Activated effector memory CD4-positive, alpha-beta T cell treated with Interleukin-2 at 50 U/mL for 16 hours (primary cell): ENCODE data around the gene DNAJB8.

Experiments used
- DNase-seq: peaks from one replicate; pipeline ENCODE4 v3.0.0-alpha.2; 2020

DNAJB8 gene

GRCh38 chr3:128463771-128464170, 2.9 kb downstream of the DNAJB8 start:
- DNase-seq: no peak

GRCh38 chr3:128463354-128463753, 3.3 kb downstream of the DNAJB8 start:
- no peak for DNase-seq

- no peak for DNase-seq
Measured at GRCh38 chr3:128462931-128463330, 3.8 kb downstream of the DNAJB8 start.

GRCh38 chr3:128462341-128462910, 4.3 kb downstream of the DNAJB8 start:
- DNase-seq: no peak

- DNase-seq: no peak
Measured at GRCh38 chr3:128461731-128462130, 5.0 kb downstream of the DNAJB8 start.

GRCh38 chr3:128459461-128459820, 7.2 kb downstream of the DNAJB8 start:
- no peak for DNase-seq

GRCh38 chr3:128458746-128459460, 7.8 kb downstream of the DNAJB8 start:
- no peak for DNase-seq

GRCh38 chr3:128457937-128458336, 8.8 kb downstream of the DNAJB8 start:
- DNase-seq: no peak

GRCh38 chr3:128456776-128457715, 9.6 kb downstream of the DNAJB8 start:
- no peak for DNase-seq

- no peak for DNase-seq
Measured at GRCh38 chr3:128455786-128456748, 10.6 kb downstream of the DNAJB8 start.

- no peak for DNase-seq
Measured at GRCh38 chr3:128455116-128455515, 11.6 kb downstream of the DNAJB8 start.

GRCh38 chr3:128454310-128454618, 12.4 kb downstream of the DNAJB8 start:
- DNase-seq: no peak

- no peak for DNase-seq
Measured at GRCh38 chr3:128453501-128454309, 13.0 kb downstream of the DNAJB8 start.

GRCh38 chr3:128452678-128453275, 13.9 kb downstream of the DNAJB8 start:
- DNase-seq: no peak

- DNase-seq: no peak
Measured at GRCh38 chr3:128452120-128452519, 14.6 kb downstream of the DNAJB8 start.

- no peak for DNase-seq
Measured at GRCh38 chr3:128449111-128449638, 17.5 kb downstream of the DNAJB8 start.

- no peak for DNase-seq
Measured at GRCh38 chr3:128448491-128448890, 18.2 kb downstream of the DNAJB8 start.

GRCh38 chr3:128447561-128448013, 19.1 kb downstream of the DNAJB8 start:
- DNase-seq: no peak

- DNase-seq: no peak
Measured at GRCh38 chr3:128446821-128447220, 19.9 kb downstream of the DNAJB8 start.

GRCh38 chr3:128445357-128445756, 21.3 kb downstream of the DNAJB8 start:
- no peak for DNase-seq

GRCh38 chr3:128443771-128444170, 22.9 kb downstream of the DNAJB8 start:
- DNase-seq: no peak
